Omental fat pad (tissue), 4 donors: ENCODE results near the gene LHPP. TPM values are rescaled to one million over a fixed set of nuclear protein-coding genes. Genes with fewer than 3 reads are reported as not detected.
"Not testable (repeated sequence)": the region's sequence is repeated elsewhere in the genome, so short reads cannot be mapped to it uniquely, and the experiment has no call there.

ENCODE experiments used
- ATAC-seq: fragments of 150-250 bp; one replicate; pipeline ENCODE4 v1.9.1; 2016; ENCODE audit warnings: mild to moderate bottlenecking, moderate library complexity; ENCODE audit not compliant: low FRiP score
- DNase-seq: peaks from one replicate; pipeline ENCODE4 v3.0.0-alpha.2; 2019; ENCODE audit warnings: low spot score
- total RNA-seq, 4 donors: library from RNA; depleted of rRNA; stranded (reverse); fragments of >200 nt; gene quantifications; one replicate each; pipeline ENCODE4 v1.1.0, GENCODE V29; 2016
- TF ChIP-seq, protein P1 (sequence below), 3 donors: fragments of 450-650 bp; IDR thresholded peaks; one replicate each; pipeline ENCODE4 v1.5.1; 2016 to 2017; ENCODE audit warnings: antibody characterized with exemption in 3 of 3, mild to moderate bottlenecking in 3 of 3, moderate library complexity in 2 of 3

The LHPP gene
- total RNA-seq, 4 donors from 2014 or later: 10.1 to 16.2 (median 13.7) TPM

DNA sequence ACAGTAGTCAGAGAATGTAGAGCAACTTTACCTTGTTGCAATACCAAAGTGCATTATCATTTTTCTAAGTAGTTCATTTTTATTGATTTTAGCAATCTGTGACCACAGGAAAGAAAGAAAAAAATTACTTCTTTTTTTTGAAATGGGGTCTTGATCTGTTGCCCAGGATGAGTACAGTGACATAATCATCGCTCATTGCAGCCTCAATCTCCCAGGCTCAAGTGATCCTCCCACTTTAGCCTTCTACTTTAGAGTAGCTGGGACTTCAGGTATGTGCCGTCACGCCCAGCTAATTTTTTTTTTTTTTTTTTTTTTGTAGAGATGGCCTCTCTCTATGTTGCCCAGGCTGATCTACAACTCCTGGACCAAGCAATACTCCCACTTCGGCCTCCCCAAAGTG, 31.5 kb upstream of the LHPP start:
- ATAC-seq: no peak
- TF ChIP-seq, protein P1, sequence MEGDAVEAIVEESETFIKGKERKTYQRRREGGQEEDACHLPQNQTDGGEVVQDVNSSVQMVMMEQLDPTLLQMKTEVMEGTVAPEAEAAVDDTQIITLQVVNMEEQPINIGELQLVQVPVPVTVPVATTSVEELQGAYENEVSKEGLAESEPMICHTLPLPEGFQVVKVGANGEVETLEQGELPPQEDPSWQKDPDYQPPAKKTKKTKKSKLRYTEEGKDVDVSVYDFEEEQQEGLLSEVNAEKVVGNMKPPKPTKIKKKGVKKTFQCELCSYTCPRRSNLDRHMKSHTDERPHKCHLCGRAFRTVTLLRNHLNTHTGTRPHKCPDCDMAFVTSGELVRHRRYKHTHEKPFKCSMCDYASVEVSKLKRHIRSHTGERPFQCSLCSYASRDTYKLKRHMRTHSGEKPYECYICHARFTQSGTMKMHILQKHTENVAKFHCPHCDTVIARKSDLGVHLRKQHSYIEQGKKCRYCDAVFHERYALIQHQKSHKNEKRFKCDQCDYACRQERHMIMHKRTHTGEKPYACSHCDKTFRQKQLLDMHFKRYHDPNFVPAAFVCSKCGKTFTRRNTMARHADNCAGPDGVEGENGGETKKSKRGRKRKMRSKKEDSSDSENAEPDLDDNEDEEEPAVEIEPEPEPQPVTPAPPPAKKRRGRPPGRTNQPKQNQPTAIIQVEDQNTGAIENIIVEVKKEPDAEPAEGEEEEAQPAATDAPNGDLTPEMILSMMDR (IDR thresholded peaks at IDR 0.05): no peak
- DNase-seq: no peak

- DNase-seq (no peak), ATAC-seq (no peak)
Observed at GRCh38 chr10:124433461-124433860, 28.2 kb upstream of the LHPP start.

DNA sequence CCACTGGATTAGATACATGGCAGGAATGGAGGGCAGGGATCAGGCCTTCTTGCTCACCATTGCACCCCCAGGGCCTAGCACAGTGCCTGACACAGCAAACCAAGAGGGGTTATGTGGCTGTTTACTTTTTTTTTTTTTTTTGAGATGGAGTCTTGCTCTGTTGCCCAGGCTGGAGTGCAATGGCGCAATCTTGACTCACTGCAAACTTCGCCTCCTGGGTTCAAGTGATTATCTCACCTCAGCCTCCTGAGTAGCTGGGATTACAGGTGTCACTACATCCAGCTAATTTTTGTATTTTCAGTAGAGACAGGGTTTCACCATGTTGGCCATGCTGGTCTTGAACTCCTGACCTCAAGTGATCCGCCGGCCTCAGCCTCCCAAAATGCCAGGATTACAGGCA, 25.9 kb upstream of the LHPP start:
- ATAC-seq, DNase-seq: not testable (repeated sequence)

More at GRCh38 chr10:124433461-124433860, 28.2 kb upstream of the LHPP start:
- TF ChIP-seq, protein P1 (IDR thresholded peaks at IDR 0.05): no peak

- ATAC-seq (no peak), DNase-seq (no peak)
- TF ChIP-seq, protein P1 (IDR thresholded peaks at IDR 0.05): no peak
Observed at GRCh38 chr10:124436191-124436638, 25.4 kb upstream of the LHPP start.

GRCh38 chr10:124441694-124442093, 19.9 kb upstream of the LHPP start:
- not testable (repeated sequence) for DNase-seq, ATAC-seq

GRCh38 chr10:124446830-124447750, 14.5 kb upstream of the LHPP start:
- ATAC-seq (no peak), DNase-seq (no peak)
- TF ChIP-seq, protein P1 (IDR thresholded peaks at IDR 0.05): no peak

GRCh38 chr10:124447751-124448466, 13.7 kb upstream of the LHPP start:
- DNase-seq: no peak
- ATAC-seq: peak; percentile 32
- TF ChIP-seq, protein P1 (IDR thresholded peaks at IDR 0.05): no peak
